HL-60/S4 treated with retinoic acid at 250 ng/mL for 4 days and 3 days (cell line): ENCODE results near the gene KRT36.

Source experiments
- in situ Hi-C: fragments of 300-500 bp; cut with MboI; formaldehyde crosslinking; loops from 2 replicates; pipeline ENCODE4 v1.7.0; 2022; ENCODE audit warnings: low sequenced_read_pairs

The KRT36 gene

DNA sequence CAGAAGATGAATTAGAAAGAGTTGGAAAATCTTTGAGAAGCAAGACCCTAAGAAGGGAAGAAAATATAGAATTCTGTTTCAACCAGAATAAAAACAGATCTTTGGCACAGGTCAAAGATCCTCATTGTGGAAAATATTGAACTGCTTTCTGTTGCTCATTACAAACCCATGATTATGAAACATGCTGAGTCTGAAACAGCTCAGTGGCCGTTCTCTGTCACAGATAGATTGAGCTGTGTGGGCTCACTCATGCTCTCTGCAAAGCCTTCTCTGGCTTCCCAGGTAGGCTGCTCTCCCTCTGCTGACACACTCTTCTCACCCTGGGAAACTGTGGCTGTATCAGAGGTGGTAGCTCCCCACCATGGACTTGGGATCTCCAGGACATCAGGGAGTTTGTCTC lies 45.5 kb downstream of the KRT36 start:
- in situ Hi-C loops, result no loop called here

DNA sequence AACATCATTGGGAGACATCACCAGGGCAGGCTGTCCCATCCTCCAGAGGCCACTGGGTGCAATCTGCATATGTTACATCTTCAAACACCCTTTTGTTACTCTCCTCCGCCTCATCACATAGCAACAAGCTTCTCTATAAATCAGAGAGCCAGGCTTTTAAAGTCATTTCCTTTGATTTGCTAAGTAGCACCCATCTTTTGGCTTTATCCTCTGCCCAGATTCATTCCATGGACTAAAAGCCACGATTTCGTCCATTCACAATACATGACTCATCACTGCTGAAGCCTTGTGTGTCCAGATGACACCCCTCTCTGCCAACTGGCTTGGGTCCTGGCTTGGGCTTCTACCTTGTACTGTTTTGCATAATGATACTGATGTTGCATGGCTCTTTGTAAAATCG lies 47.0 kb downstream of the KRT36 start:
- in situ Hi-C loops, result no loop called here

DNA sequence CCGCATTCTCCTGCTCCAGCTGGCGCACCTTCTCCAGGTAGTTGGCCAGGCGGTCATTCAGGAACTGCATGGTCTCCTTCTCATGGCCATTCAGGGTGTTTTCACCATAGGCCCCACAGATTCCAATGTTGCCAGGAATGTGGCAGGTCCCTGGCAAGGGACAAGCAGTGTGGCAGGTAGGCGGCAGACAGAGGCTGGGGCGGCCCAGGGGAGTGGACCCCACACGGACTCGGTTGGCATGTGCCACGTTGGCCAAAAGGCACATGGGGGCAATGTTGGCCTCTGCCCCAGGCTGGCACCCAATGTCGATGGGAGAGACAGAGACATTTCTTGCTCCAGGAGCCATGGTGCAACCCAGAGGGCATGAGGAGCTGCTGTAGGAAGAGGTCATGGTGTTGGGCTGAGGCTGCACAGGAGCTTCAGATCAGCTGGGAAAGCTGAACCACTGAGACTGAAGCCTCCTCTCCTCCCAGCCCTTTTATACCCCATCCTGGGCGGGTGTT lies 49.1 kb downstream of the KRT36 start, which contains the start of gene KRT38:
Gene KRT38 (minus strand): TSS at position 453 of the 503 bp plus-strand sequence. CDS start 62 bp downstream, at position 391.
- in situ Hi-C loops, result no loop called here

DNA sequence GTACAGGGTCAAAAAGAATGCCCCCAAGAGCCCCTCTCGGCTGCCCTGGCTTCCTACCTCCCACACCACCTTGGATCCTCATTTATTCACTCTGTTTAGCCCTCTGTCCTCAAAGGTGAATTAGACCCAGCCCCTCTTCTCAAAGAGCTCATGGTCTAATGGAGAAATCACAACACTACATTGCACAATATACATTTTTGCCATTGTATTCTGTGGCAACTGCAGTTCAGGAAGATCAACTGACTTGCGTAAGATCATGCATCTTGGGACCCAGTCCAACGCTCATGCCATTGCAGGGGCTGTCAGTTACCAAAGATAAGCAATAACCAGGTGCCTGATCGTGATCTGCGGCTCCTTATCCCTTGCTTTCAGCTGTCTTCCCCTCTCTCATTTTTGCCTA lies 50.3 kb downstream of the KRT36 start:
- in situ Hi-C loops, result no loop called here

DNA sequence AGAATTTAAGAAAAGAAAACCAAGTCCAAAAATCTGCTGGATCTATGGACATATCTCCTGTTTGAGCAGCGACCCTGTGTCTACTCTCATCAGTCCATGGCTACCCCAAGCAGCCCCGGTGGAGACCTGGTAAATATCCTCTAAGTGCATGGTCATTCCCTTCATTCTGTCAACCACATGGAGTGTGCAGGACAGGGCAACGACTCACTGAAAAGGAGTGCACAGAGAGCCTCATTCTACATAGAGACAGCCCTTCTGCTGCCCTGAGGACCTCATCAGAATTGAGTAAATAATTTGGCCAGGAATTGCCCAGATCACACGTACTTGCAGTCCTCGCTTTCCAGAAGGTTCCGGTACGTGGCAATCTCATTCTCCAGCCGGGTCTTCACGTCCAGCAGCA lies 51.9 kb downstream of the KRT36 start:
- in situ Hi-C loops, result no loop called here

DNA sequence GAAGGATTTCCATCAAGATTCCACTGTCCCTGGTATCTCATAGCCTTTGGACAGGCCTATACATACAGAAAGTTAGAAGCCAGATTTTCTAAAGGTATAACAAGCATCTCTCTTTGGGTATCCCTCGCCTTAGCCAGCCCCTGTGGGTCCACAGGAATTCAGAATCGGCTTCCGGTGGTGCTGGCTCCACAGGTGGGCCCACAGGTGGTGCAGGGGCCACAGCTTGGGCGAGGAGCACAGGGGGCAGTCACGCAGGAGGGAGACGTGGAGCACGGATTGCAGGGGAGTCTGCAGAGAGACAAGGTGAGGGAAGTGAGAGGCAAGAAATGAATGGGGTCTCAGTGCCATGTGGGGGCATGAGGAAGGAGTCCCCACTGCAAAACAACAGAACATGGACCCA lies 52.5 kb downstream of the KRT36 start:
- in situ Hi-C loops, result no loop called here
